Upper lobe of left lung (tissue), 6 donors: Measurements from ENCODE around the gene TTC7B. TPM values are rescaled to one million over a fixed set of nuclear protein-coding genes. Genes with fewer than 3 reads are reported as not detected.

Experiments
- ATAC-seq, 2 donors: fragments of 200-7000 bp; cut with Tn5 transposase; one replicate each; pipeline ENCODE4 v1.9.1; 2022; ENCODE audit warnings: mild to moderate bottlenecking in 2 of 2, moderate library complexity in 2 of 2; ENCODE audit not compliant: low FRiP score in 2 of 2
- DNase-seq, 2 donors: peaks; one replicate each; pipeline ENCODE4 v3.0.0-alpha.2; 2019 to 2020
- H3K27ac ChIP-seq, 4 donors: fragments of 200-600 bp; sonication (generic); one replicate each; pipeline ENCODE4 v1.5.1; 2016 to 2019
- H3K27me3 ChIP-seq, 4 donors: fragments of 200-600 bp; sonication (generic); one replicate each; pipeline ENCODE4 v1.5.1; 2017 to 2019
- H3K36me3 ChIP-seq, 4 donors: fragments of 200-600 bp; sonication (generic); one replicate each; pipeline ENCODE4 v1.5.1; 2016 to 2019
- H3K4me1 ChIP-seq, 4 donors: fragments of 200-600 bp; sonication (generic); one replicate each; pipeline ENCODE4 v1.5.1; 2018 to 2019
- H3K4me3 ChIP-seq, 4 donors: fragments of 200-600 bp; sonication (generic); one replicate each; pipeline ENCODE4 v1.5.1; 2017 to 2019; ENCODE audit warnings: mild to moderate bottlenecking in 2 of 4, moderate library complexity in 1 of 4
- H3K9me3 ChIP-seq, 4 donors: fragments of 200-600 bp; sonication (generic); one replicate each; pipeline ENCODE4 v1.5.1; 2018 to 2019
- EP300 ChIP-seq, 4 donors: sonication (generic); formaldehyde crosslinking; IDR thresholded peaks; one replicate each; pipeline ENCODE4 v1.5.1; 2017; ENCODE audit warnings: antibody characterized with exemption in 4 of 4, control low read depth in 2 of 4
- POLR2A ChIP-seq, 4 donors: fragments of 450-650 bp; IDR thresholded peaks; one replicate each; pipeline ENCODE4 v1.5.1; 2016 to 2017; ENCODE audit warnings: antibody characterized with exemption in 4 of 4, mild to moderate bottlenecking in 2 of 4
- POLR2AphosphoS5 ChIP-seq, 2 donors: sonication (generic); formaldehyde crosslinking; IDR thresholded peaks; one replicate each; pipeline ENCODE4 v1.5.1; 2017; ENCODE audit warnings: antibody characterized with exemption in 2 of 2
- WGBS, 2 donors: methylation state at CpG; one replicate each; pipeline ENCODE4 v1.1.5; 2017 to 2018; 5-methylcytosine and 5-hydroxymethylcytosine counted together
- total RNA-seq, 6 donors: library from RNA; depleted of rRNA in 4 of 6; stranded (reverse); fragments of >200 nt in 4 of 6; gene quantifications; one replicate each; pipeline versions ENCODE4 v1.1.0 to v1.2.1, GENCODE V29; 2016 to 2021
- TF ChIP-seq, protein P1 (sequence below), 6 experiments: fragments of 450-650 bp in 4 of 6; fragments of 200-600 bp in 2 of 6; sonication (generic) in 2 of 6; IDR thresholded peaks; one replicate each; pipeline ENCODE4 v1.5.1; 2016 to 2019; ENCODE audit warnings: antibody characterized with exemption in 6 of 6
- donor health status: DM: no; HTN: no; CAD: no; lungs with moderate emphysema.
- donor health status: DM: no; HTN: yes; CAD: no; lungs with severe emphysema.

TTC7B gene
- total RNA-seq, 6 donors from 2014 or later = 13.5 to 87.3 (median 37.5) TPM

DNA sequence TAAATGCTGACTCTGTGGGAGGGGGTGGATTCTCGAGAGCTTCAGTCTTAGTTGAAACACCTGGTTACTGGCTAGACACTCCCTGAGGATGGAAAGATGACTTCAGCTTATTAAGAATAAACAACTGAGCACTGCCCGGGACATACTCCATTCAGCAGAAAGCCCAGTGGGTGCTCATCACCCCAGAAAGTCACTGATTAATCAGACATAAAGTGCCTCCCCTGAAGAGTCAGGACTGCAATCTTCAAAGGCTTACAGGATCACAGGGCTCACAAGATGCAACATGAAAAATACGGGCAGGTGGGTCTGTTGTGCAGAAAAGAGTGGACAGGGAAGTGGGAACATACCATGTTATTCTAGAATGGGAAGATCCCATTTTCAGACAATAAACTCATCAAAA is 212.4 kb downstream of the TTC7B start:
- no peak for ATAC-seq

GRCh38 chr14:90603336-90603735 is 212.9 kb downstream of the TTC7B start:
- Histone ChIP-seq H3K27me3 (no peaks in the 10 kb centered on the region), H3K4me1 (peaks cover 0 to 9% (median 6%) of the 10 kb centered on the region in 4 donors), H3K36me3 (no peaks in the 10 kb centered on the region), H3K9me3 (no peaks in the 10 kb centered on the region), H3K27ac (no peak overlapping the region), H3K4me3 (no peak overlapping the region)
- ATAC-seq (no peak), DNase-seq (no peak)
- 54 to 90% methylated on average over 1 of the region's 1 CpG for WGBS, 2 donors
- TF ChIP-seq POLR2AphosphoS5 (IDR thresholded peaks at IDR 0.05) = no peak
- no peak for TF ChIP-seq POLR2A (IDR thresholded peaks at IDR 0.05)
- TF ChIP-seq EP300 (IDR thresholded peaks at IDR 0.05) = no peak
- TF ChIP-seq, protein P1, sequence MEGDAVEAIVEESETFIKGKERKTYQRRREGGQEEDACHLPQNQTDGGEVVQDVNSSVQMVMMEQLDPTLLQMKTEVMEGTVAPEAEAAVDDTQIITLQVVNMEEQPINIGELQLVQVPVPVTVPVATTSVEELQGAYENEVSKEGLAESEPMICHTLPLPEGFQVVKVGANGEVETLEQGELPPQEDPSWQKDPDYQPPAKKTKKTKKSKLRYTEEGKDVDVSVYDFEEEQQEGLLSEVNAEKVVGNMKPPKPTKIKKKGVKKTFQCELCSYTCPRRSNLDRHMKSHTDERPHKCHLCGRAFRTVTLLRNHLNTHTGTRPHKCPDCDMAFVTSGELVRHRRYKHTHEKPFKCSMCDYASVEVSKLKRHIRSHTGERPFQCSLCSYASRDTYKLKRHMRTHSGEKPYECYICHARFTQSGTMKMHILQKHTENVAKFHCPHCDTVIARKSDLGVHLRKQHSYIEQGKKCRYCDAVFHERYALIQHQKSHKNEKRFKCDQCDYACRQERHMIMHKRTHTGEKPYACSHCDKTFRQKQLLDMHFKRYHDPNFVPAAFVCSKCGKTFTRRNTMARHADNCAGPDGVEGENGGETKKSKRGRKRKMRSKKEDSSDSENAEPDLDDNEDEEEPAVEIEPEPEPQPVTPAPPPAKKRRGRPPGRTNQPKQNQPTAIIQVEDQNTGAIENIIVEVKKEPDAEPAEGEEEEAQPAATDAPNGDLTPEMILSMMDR (IDR thresholded peaks at IDR 0.05) = no peak

More for the DNA sequence above, 212.4 kb downstream of the TTC7B start:
- no peak for DNase-seq
- Histone ChIP-seq H3K4me3 (no peak overlapping the region), H3K36me3 (no peaks in the 10 kb centered on the region), H3K9me3 (no peaks in the 10 kb centered on the region), H3K27ac (no peak overlapping the region), H3K4me1 (peaks cover 0 to 9% (median 6%) of the 10 kb centered on the region in 4 donors), H3K27me3 (no peaks in the 10 kb centered on the region)
- WGBS, 2 donors = 86 to 88% methylated on average over 3 of the region's 3 CpGs
- TF ChIP-seq EP300 (IDR thresholded peaks at IDR 0.05) (no peak), POLR2AphosphoS5 (IDR thresholded peaks at IDR 0.05) (no peak), POLR2A (IDR thresholded peaks at IDR 0.05) (no peak)
- TF ChIP-seq, protein P1 (IDR thresholded peaks at IDR 0.05) = no peak

- Histone ChIP-seq H3K27me3 (no peaks in the 10 kb centered on the region), H3K4me1 (peaks cover 0 to 9% (median 6%) of the 10 kb centered on the region in 4 donors), H3K36me3 (no peaks in the 10 kb centered on the region), H3K27ac (no peak overlapping the region), H3K9me3 (no peaks in the 10 kb centered on the region), H3K4me3 (no peak overlapping the region)
- WGBS, 2 donors = 81 to 89% methylated on average over 9 of the region's 9 CpGs
- DNase-seq (no peak), ATAC-seq (peak; percentile 16 to 42)
- no peak for TF ChIP-seq POLR2A (IDR thresholded peaks at IDR 0.05)
- TF ChIP-seq, protein P1 (IDR thresholded peaks at IDR 0.05) = no peak
- no peak for TF ChIP-seq POLR2AphosphoS5 (IDR thresholded peaks at IDR 0.05)
- TF ChIP-seq EP300 (IDR thresholded peaks at IDR 0.05) = no peak
Measured at GRCh38 chr14:90602088-90602687, 214.0 kb downstream of the TTC7B start.

GRCh38 chr14:90601563-90601962 is 214.7 kb downstream of the TTC7B start:
- Histone ChIP-seq H3K36me3 (no peaks in the 10 kb centered on the region), H3K9me3 (no peaks in the 10 kb centered on the region), H3K27me3 (no peaks in the 10 kb centered on the region), H3K4me1 (peaks cover 0 to 9% (median 6%) of the 10 kb centered on the region in 4 donors), H3K4me3 (no peak overlapping the region), H3K27ac (no peak overlapping the region)
- ATAC-seq (no peak), DNase-seq (no peak)
- 88 to 89% methylated on average over 9 of the region's 9 CpGs for WGBS, 2 donors
- TF ChIP-seq POLR2AphosphoS5 (IDR thresholded peaks at IDR 0.05) = no peak
- TF ChIP-seq, protein P1 (IDR thresholded peaks at IDR 0.05) = no peak
- no peak for TF ChIP-seq EP300 (IDR thresholded peaks at IDR 0.05)
- no peak for TF ChIP-seq POLR2A (IDR thresholded peaks at IDR 0.05)

DNA sequence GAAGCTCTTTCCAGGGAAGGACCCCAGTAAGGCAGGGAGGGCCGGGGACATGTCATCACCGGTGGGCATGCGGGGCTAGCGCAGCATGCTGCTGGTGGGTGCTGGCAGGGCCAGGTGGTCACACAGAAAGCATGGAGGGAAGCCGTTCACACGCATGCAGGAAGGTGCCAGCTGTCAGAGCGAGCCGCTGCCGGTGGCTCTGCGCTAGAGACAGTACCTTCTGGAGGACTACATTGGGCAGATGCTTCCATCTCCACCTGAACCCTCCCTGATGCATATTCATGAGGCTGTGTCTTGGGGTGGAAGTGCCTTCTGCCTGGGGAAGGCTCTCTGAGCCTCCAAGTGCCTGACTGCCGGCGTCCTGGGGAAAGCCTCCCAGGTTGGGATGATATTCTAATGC is 215.6 kb downstream of the TTC7B start:
- WGBS, 2 donors = 92 to 95% methylated on average over 6 to 12 of the region's 12 CpGs
- Histone ChIP-seq H3K4me1 (peaks cover 0 to 9% (median 6%) of the 10 kb centered on the region in 4 donors), H3K9me3 (no peaks in the 10 kb centered on the region), H3K27ac (no peak overlapping the region), H3K36me3 (no peaks in the 10 kb centered on the region), H3K27me3 (no peaks in the 10 kb centered on the region), H3K4me3 (no peak overlapping the region)
- DNase-seq = no peak
- TF ChIP-seq POLR2A (IDR thresholded peaks at IDR 0.05) = no peak
- no peak for TF ChIP-seq EP300 (IDR thresholded peaks at IDR 0.05)
- TF ChIP-seq, protein P1 (IDR thresholded peaks at IDR 0.05) = no peak
- TF ChIP-seq POLR2AphosphoS5 (IDR thresholded peaks at IDR 0.05) = no peak
- ATAC-seq = no peak
